GM21717 (cell line): Measurements from ENCODE around the gene ZGPAT.

Experiments
- ATAC-seq: cut with Tn5 transposase; IDR thresholded peaks from one replicate; pipeline ENCODE4 v1.9.1; 2021; ENCODE audit warnings: mild to moderate bottlenecking, moderate library complexity; ENCODE audit not compliant: unreplicated experiment

Gene ZGPAT

DNA sequence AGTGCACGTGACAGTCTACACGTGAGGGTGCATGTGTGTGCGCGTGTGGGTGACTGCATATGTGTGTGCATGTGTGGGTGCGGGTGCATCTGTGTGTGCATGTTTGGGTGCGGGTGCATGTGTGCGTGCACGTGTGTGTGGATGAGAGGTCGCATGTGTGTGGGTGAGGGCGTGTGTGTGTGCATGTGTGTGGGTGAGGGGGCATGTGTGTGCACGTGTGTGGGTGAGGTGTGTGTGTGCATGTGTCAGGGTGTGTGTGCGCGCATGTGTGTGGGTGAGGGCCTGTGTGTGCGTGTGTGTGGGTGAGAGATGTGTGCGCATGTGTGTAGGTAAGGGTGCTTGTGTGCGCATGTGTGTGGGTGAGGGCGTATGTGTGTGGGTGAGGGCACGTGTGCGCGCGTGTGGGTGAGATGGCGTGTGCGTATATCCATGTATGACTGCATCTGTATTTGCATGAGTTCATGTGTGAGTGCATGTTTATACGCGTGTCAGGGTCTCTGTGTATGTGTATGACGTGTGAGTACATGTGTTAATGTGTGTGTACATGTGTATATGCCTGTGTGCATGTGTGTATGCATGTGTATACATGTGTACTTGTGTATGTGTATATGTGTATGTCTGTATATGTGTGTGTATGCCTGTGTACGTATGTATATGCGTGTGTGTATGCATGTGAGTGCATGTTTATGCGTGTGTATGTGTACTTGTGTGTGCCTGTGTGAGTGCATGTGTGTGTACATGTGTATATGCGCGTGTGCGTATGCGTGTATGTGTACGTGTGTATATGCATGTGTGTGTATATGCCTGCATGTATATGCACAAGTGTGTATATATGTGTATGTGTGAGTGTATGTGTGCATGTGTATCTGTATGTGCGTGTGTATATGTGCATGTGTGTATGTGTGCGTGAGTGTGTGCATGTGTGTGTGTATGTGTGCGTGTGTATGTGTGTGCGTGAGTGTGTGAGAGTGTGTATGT is 24.6 kb downstream of the ZGPAT start:
- ATAC-seq = no peak

- no peak for ATAC-seq
Measured at GRCh38 chr20:63733117-63733516, 25.3 kb downstream of the ZGPAT start.

DNA sequence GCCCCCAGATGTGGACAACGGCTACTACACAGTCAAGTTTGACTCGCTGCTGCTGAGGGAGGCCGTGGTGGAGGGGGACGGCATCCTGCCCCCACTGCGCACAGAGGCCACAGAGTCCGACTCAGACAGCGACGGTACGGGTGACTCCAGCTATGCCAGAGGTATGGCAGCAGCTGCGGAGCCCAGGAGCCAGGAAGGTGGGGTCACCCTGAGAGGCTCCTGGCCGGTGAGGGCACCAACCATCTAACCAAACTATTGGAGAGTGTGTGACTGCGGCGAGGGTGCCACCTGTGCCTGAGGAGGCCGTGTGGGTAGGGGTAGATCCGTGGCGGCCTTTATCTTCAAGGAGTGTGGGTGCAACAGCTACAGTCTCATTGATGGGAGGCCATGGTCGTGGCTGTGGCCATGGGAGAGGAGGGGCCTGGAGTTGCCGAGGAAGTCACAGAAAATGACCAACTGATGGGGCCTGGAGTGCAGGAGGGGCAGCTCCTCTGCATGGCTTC is 25.8 kb downstream of the ZGPAT start:
- no peak for ATAC-seq

- no peak for ATAC-seq
Measured at GRCh38 chr20:63734111-63734945, 26.5 kb downstream of the ZGPAT start.

DNA sequence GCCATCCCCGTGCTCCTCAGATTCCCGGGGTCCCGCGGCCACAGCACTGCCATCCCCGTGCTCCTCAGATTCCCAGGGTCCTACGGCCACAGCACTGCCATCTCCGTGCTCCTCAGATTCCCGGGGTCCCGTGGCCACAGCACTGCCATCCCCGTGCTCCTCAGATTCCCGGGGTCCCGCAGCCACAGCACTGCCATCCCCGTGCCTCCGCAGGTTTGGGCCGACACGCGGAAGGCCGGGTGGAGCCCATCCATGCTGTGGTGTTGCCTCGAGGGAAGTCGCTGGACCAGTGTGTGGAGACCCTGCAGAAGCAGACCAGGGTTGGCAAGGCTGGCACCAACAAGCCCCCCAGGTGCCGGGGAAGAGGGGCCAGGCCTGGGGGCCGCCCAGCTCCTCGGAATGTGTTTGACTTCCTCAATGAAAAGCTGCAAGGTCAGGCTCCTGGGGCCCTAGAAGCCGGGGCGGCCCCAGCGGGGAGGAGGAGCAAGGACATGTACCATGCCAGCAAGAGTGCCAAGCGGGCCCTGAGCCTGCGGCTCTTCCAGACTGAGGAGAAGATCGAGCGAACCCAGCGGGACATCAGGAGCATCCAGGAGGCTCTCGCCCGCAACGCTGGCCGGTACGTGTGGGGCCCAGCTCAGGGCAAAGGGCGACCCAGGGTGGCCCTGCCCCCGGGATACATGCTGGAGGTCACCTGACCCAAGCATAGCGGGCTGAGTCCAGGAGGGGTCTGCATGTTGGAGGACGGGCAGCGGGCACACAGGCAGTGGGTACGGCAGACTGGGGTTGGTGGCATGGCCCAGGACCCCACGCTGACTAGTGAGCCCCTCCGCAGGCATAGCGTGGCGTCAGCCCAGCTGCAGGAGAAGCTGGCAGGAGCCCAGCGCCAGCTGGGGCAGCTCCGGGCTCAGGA is 27.4 kb downstream of the ZGPAT start:
- ATAC-seq = no peak

DNA sequence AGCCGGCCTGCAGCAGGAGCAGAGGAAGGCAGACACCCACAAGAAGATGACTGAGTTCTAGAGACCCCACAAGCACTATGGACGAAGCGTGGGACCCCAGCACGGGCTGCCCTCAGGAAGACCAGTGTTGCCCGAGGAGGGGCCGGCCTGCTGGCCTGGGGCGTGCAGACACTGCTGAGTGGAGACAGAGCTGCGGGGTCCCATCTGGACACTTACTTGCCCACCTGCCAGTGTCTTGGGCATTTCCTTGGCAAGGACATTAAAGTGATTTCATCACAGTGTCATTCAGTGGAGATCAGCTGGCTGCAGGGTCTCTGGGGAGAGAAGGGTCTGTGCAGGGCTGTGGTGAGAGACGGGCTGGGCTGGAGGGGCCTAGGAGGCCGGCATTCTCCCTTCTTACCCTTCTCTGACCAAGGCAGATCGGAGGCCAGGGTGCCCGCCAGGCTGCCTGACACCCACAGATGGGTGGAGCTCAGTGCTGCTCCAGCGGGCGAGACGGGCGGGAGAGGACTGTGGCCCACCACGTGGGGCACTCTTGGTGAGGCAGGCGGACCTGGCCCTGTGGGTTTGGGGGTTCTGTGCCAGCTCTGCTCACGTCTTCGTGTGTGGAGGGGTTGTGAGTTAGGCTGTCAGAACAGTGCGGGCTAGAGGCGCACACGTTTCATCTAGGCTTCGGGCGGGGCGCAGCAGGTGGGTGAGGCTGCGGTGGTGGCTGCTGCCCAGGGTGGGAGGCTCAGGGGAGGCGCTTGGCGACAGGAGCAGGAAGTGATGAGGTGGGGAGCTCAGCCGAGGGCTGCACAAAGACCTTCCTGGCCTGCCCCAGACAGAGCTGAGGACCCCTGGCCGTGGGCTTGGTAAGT is 28.2 kb downstream of the ZGPAT start, which contains the start of gene LIME1:
Gene LIME1 (plus strand): TSS at position 806 of the 860 bp plus-strand sequence. CDS start 886 bp downstream, outside the sequence.
- no peak for ATAC-seq

DNA sequence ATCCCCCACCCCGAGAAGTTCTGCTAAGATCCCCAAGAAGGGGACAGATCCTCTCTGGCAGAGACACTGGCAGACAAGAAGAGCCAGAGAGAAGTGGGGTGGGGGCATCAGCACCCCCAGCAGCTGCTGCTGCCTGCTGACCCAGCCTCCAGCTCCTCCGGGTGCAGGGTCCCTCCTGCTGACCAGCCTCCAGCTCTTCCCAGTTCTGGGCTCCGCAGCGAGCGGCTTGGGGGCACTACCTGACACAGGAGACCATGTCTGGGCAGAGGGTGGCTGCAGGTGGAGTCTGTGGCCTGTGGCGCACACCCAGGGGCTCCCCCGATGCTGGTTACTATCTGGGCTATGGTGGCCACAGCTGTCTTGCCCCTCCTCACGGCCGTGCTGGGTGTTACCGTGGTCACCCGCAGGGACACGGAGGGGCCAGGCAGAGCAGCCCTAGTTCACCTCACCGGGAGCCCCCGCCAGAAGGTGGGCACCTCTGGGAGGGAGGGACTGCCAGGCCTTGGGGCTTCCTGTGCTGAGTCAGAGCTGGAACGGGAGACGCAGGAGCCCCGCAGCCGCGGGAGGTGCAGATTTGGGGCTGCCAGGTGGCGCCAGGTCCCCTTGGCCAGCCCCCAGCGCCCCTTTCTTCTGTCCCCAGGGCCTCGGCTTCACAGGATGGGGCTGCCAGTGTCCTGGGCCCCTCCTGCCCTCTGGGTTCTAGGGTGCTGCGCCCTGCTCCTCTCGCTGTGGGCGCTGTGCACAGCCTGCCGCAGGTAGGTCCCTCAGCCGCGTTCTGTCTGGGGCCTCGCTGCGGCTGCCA is 29.3 kb downstream of the ZGPAT start:
- no peak for ATAC-seq

DNA sequence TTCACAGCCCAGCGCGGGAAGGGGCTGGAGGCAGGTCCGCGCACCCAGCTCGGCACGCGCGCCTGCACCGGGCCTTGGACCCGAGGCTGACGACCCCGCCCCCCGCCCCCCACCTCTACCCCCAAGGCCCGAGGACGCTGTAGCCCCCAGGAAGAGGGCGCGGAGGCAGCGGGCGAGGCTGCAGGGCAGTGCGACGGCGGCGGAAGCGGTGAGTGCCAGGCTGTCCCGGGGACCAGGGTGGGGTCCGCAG is 29.8 kb downstream of the ZGPAT start:
- no peak for ATAC-seq

DNA sequence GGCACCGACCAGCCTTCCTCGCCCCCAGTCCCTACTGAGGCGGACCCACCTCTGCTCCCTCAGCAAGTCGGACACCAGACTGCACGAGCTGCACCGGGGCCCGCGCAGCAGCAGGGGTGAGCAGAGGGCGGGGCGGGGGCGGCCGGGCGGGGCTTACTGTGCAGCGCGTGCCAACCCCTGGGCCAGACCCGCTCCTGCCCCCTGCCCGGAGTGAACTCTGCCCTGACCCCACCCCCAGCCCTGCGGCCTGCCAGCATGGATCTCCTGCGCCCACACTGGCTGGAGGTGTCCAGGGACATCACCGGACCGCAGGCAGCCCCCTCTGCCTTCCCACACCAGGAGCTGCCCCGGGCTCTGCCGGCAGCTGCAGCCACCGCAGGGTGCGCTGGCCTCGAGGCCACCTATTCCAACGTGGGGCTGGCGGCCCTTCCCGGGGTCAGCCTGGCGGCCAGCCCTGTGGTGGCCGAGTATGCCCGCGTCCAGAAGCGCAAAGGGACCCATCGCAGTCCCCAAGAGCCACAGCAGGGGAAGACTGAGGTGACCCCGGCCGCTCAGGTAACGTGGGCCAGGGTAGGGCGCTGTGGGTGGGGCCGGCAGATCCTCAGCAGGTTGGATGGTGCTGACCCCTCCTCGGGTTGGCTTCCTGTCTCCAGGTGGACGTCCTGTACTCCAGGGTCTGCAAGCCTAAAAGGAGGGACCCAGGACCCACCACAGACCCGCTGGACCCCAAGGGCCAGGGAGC is 30.3 kb downstream of the ZGPAT start:
- no peak for ATAC-seq

DNA sequence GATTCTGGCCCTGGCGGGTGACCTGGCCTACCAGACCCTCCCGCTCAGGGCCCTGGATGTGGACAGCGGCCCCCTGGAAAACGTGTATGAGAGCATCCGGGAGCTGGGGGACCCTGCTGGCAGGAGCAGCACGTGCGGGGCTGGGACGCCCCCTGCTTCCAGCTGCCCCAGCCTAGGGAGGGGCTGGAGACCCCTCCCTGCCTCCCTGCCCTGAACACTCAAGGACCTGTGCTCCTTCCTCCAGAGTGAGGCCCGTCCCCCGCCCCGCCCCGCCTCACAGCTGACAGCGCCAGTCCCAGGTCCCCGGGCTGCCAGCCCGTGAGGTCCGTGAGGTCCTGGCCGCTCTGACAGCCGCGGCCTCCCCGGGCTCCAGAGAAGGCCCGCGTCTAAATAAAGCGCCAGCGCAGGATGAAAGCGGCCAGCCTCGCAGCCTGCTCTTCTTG is 30.9 kb downstream of the ZGPAT start:
- no peak for ATAC-seq

GRCh38 chr20:63739130-63740069 is 31.6 kb downstream of the ZGPAT start, which contains the start of gene SLC2A4RG:
TSS of gene SLC2A4RG (plus strand) at chr20:63739776. CDS start at chr20:63739913, 137 bp downstream.
- peak; percentile 30 for ATAC-seq

GRCh38 chr20:63740070-63740626 is 32.3 kb downstream of the ZGPAT start:
- no peak for ATAC-seq

DNA sequence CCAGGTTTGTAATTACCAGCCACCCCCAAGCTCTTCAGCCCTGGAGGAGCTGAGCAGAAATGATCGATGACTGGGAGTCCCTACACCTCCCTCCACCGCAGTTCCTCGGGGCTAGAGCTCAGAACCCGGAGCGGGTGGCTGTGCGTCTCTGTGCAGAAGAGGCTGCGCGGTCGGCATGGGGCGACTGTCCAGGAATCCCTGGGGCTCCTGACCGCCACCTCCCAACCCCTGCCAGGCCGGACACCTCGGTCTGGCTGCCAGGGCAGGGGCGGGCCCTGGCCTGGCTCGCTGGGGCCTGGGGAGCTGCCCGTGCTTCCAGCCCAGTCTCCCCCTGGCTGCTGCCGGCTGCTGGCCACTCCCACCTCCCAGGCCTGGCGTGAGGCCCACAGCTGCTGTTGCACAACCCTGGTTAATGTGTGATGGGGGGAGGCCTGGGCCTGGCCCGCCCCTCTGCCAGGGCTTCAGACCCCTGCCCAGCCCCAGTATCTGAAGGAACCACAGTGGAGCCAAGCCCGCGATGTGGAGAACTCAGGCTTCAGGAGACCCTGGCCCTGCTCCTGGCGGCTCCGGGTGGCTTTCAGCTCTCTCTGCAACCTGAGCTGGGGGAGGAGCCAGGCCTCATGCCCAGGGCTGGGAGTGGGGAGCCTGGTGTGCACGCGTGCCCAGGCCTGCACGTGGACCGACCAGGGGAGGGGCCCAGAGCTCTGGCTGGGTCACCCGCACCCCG is 33.0 kb downstream of the ZGPAT start:
- ATAC-seq = no peak

DNA sequence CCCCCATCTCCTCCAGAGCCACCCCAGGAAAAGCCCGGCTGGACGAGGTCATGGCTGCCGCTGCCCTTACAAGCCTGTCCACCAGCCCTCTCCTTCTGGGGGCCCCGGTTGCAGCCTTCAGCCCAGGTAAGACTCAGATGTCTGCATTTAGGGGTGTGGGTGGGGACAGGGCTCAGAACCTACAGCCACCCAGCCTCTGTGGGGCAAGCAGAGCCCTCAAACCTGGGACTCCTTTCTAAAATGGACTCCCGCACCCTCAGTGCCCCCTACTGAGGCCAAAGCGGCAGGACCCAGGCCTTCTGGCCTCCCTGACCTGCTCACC is 33.5 kb downstream of the ZGPAT start:
- ATAC-seq = no peak

DNA sequence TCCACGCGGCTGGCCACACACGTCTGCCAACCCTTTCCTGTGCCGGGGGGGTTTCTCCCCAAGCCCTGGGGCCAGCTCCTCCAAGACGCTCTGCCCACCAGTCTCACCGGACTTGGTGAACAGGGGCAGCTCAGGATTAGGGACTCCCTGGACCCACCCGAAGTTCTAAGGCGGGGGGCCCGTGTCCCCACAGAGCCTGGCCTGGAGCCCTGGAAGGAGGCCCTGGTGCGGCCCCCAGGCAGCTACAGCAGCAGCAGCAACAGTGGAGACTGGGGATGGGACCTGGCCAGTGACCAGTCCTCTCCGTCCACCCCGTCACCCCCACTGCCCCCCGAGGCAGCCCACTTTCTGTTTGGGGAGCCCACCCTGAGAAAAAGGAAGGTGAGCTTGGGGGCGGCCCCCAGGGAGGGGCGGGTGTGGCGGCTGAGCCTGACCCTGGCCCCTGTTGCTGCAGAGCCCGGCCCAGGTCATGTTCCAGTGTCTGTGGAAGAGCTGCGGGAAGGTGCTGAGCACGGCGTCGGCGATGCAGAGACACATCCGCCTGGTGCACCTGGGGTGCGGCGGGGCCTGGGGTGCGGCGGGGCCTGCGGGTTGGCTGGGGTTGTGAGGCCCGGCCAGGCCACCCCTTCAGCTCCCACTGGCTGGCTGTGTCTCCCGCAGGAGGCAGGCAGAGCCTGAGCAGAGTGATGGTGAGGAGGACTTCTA is 34.0 kb downstream of the ZGPAT start:
- ATAC-seq = no peak
